D721Med (cell line): ENCODE results near the gene NABP1.

Experiments used
- DNase-seq: peaks from one replicate; pipeline ENCODE4 v3.0.0; 2011; ENCODE audit warnings: low spot score; ENCODE audit not compliant: insufficient read length
- FAIRE-seq: peaks from 2 replicates; lab custom pipeline; 2011; peaks lifted over from hg19 to GRCh38; lab: Jason Lieb, UNC
- TF ChIP-seq, protein P1 (sequence below): IDR thresholded peaks from 2 replicates; pipeline ENCODE4 v1.5.1; 2012; ENCODE audit warnings: mild to moderate bottlenecking, control low read depth; ENCODE audit not compliant: insufficient read depth; ENCODE audit errors: missing control alignments

The NABP1 gene

GRCh38 chr2:191715471-191715870 lies 37.5 kb downstream of the NABP1 start:
- FAIRE-seq (no peak), DNase-seq (no peak)
- TF ChIP-seq, protein P1, sequence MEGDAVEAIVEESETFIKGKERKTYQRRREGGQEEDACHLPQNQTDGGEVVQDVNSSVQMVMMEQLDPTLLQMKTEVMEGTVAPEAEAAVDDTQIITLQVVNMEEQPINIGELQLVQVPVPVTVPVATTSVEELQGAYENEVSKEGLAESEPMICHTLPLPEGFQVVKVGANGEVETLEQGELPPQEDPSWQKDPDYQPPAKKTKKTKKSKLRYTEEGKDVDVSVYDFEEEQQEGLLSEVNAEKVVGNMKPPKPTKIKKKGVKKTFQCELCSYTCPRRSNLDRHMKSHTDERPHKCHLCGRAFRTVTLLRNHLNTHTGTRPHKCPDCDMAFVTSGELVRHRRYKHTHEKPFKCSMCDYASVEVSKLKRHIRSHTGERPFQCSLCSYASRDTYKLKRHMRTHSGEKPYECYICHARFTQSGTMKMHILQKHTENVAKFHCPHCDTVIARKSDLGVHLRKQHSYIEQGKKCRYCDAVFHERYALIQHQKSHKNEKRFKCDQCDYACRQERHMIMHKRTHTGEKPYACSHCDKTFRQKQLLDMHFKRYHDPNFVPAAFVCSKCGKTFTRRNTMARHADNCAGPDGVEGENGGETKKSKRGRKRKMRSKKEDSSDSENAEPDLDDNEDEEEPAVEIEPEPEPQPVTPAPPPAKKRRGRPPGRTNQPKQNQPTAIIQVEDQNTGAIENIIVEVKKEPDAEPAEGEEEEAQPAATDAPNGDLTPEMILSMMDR = no peak

GRCh38 chr2:191719261-191719660 lies 41.3 kb downstream of the NABP1 start:
- DNase-seq = no peak
- TF ChIP-seq, protein P1 = no peak
- FAIRE-seq = no peak

GRCh38 chr2:191719938-191720337 lies 42.0 kb downstream of the NABP1 start:
- no peak for DNase-seq
- no peak for FAIRE-seq
- TF ChIP-seq, protein P1 = no peak

DNA sequence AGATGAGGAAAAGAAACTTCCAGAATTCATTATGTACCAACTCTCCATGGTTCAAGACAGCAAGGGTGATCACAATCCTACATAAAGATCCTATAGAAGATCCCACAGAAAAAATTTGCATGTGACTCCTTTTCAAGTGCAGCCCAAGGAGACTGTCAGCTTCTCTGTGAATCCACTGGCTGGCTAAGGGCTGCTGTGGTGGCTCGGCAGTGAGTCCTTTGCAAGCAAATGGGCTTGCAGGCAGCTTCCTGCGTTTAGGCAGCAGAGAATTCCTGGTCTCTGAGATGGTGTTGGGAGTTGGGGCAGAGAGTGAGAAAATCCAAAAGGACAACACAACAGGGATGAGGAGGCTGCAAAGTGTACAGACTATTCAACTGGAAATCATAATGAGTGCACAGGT lies 43.4 kb downstream of the NABP1 start:
- no peak for FAIRE-seq
- no peak for DNase-seq
- TF ChIP-seq, protein P1 = no peak

DNA sequence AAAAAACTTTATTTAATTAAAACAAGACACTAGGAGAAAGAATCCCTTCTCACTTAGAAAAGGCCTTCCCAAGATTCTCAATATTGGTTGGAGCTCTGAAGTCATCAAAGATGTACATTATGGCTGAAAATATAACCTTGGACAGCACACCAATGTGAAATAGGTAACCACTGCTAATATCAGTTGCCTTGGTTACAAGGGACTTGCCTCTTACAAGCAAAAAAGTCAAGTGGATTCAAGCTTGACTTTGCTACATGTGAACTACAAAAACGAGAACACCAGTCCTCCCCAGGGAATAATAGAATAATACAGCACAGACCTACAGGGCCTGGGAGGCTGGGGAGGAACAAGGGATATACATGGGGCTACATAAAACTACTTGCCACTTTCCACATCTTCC lies 46.1 kb downstream of the NABP1 start:
- no peak for FAIRE-seq
- DNase-seq = no peak
- TF ChIP-seq, protein P1 = no peak

DNA sequence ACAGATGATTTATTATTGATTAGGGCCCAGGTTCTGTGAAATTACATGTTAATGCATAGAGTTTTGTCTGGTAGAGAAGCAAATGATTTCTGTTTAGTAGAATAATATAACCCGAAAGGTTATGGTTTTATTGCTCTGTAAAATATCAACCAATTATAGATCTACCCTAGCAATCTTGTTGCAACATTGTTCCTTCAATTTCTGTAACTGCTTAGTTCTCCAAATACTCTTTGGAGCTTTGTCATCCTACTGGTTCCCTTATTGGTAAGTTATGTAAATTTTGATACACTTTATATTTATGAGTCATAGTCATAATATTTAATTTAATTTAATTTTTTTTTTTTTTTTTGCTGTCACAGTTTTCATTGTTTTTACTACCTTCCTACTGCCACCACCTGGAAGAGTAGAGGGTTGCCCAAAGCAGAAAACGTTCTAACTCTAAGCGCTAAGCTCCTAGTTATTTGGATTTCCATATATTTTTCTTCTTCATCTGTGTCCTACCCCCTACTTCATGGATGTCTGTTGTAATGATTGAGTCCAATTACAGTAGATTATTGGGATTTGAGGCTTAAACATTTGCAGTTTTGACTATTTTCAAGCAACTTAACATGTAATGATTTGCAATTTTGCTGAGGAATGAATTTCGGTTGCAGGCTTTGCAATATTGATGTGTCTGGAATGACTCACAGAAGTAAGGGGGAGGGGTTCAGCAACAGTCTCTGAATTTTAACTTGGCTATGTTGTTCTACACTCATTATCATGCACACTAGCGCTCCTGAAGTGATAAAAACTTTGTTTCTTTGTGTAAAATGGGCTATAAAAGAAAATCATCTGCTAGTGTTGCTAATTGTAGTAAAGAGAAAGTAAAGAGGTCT lies 51.1 kb downstream of the NABP1 start:
- FAIRE-seq (no peak), DNase-seq (no peak)
- TF ChIP-seq, protein P1 = no peak

GRCh38 chr2:191730263-191730662 lies 52.3 kb downstream of the NABP1 start:
- DNase-seq (no peak), FAIRE-seq (no peak)
- TF ChIP-seq, protein P1 = no peak
